IPS-18c (cell line): ENCODE measurements around the gene SCO1.

Source experiments
- H3K4me3 ChIP-seq: 2 replicates; pipeline ENCODE4 v1.7.0; 2013; ENCODE audit warnings: low read depth, mild to moderate bottlenecking, low read length, moderate library complexity; ENCODE audit not compliant: insufficient read depth
- H3K9me3 ChIP-seq: one replicate; pipeline ENCODE4 v1.6.1; 2013; ENCODE audit warnings: mild to moderate bottlenecking, low read length, moderate library complexity; ENCODE audit not compliant: control insufficient read depth, insufficient read depth

The SCO1 gene

DNA sequence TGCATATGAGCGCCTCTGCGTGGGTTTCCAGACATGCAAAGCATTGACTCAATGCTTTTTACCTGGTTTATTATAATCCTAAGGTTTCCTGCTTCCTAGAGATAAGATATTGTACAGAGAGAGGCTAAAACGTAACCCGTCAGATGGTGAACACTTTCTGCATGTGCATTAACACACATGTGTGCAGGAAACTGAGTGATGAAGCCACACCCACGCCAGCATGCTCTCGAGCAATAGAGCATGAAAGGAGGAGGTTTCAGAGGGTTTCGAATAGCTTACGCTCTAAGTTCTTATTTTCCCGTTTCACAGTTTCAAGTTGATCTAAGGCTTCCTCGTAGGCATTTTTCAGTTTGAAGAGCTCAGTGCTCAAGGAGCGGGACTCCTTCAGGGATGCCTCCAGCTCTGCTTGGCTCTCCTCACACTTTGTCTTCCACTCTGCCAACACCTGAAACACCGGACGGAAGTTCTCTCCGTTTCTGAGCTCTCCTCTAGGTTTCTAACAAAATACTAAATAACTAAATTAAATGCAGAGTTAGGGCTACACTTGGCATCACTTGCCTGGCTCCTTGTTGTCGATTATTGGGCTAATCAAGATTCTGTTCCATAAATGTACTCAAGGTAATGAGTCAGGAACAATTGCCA is 63.5 kb downstream of the SCO1 start:
- Histone ChIP-seq H3K4me3 (no peak overlapping the region), H3K9me3 (no peaks in the 10 kb centered on the region)

- H3K4me3 ChIP-seq: no peak overlapping the region
- no peaks in the 10 kb centered on the region for H3K9me3 ChIP-seq
Observed at GRCh38 chr17:10631701-10632100, 65.6 kb downstream of the SCO1 start.

- Histone ChIP-seq H3K4me3 (no peak overlapping the region), H3K9me3 (no peaks in the 10 kb centered on the region)
Observed at GRCh38 chr17:10631048-10631700, 66.2 kb downstream of the SCO1 start.

DNA sequence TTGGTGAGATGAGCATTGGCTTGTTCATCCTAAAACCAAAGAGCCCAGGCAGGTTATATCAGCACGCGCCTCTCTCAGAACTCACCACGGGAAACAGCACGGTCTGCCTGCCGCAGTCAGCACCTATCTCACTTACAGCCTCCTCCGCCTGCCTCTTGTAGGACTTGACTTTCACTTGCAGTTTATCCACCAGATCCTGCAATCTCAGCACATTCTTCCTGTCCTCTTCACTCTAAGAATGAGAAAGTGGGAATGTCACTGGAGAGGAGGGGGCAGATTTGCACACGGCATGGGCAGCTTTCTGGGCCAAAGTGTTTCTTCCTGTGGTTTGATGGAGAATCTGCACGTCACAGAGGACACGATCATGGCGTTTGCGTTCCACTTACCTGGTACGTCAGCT is 67.6 kb downstream of the SCO1 start:
- no peaks in the 10 kb centered on the region for H3K9me3 ChIP-seq
- no peak overlapping the region for H3K4me3 ChIP-seq

DNA sequence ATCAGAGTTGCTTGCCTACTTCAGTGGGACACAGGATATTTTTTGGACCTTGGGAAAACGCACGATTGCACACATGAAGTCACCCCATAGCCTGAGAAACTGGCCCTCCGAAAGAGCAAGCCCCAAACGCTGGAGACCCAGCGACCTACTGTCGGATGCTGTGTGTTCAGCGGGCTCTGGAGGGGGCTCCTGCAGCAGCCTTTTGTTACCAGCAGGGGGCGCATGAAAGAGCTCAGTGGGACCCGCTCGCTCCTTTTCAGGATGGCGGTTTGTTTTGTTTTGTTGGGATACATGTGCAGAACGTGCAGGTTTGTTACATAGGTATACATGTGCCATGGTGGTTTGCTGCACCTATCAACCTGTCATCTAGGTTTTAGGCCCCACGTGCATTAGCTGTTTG is 68.6 kb downstream of the SCO1 start:
- H3K4me3 ChIP-seq: no peak overlapping the region
- no peaks in the 10 kb centered on the region for H3K9me3 ChIP-seq

DNA sequence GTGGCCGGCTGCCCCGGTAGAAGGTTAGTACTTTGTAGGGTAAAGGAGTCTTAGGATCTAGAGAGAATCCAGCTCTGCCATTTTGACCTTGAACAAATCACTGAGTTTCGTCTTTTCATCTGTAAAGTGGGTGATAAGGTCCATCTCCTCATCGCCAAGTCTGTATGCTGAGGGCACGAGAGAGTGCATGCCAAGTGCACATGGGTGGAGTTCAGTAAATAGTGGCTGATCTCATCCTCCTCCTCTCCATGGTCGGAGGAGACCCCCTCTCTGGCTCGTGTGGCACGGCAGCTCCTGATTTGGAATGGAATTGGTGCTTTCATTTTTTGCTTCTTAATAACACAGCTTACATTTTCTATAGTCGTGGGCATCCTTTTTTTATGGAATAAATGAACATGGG is 70.9 kb downstream of the SCO1 start:
- Histone ChIP-seq H3K9me3 (no peaks in the 10 kb centered on the region), H3K4me3 (no peak overlapping the region)

- Histone ChIP-seq H3K4me3 (no peak overlapping the region), H3K9me3 (no peaks in the 10 kb centered on the region)
Observed at GRCh38 chr17:10624969-10625368, 72.4 kb downstream of the SCO1 start.

DNA sequence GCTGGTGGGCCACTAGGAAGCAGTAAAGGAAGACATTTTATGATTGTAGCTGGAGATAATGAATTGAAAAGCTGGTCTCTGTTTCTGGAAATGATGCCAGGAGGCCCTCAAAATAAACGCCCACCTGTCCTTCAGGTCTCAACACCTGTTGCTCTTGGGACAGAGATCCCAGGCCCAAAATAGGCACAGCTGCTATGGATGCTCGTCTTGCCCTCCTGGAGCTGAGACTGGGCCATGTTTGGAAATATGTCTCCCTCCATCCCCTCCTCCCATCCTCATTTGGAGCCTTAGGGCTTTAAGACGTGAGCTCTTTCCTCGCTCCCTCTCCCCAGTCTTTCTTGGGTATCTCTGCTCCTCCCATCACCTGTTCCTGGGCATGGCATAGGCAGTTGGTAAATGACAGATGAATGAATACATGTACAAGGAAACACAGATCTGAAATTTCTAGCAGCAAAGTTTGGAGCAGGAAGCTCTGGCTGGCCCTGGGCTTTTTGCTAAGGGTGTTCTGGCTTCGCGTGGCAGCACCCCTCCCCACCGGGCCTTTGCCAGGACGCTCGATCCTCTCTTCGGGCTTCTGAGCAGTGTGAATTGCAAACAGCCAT is 73.5 kb downstream of the SCO1 start:
- Histone ChIP-seq H3K9me3 (no peaks in the 10 kb centered on the region), H3K4me3 (no peak overlapping the region)

GRCh38 chr17:10622617-10623485 is 74.5 kb downstream of the SCO1 start:
- Histone ChIP-seq H3K9me3 (no peaks in the 10 kb centered on the region), H3K4me3 (no peak overlapping the region)
